Osteoblast (primary cell): Measurements from ENCODE around the gene C4orf54. TPM values are rescaled to one million over a fixed set of nuclear protein-coding genes. Genes with fewer than 3 reads are reported as not detected.

Experiments used
- DNase-seq: peaks from one replicate; pipeline ENCODE4 v3.0.0; 2011; ENCODE audit warnings: low spot score, mixed read lengths; ENCODE audit not compliant: insufficient read length; ENCODE audit errors: missing footprints
- H2AFZ ChIP-seq: 2 replicates; pipeline ENCODE4 v1.6.0; 2011; ENCODE audit warnings: mild to moderate bottlenecking, low read length
- H3K27ac ChIP-seq: 2 replicates; pipeline ENCODE4 v1.5.1; 2011; ENCODE audit warnings: mild to moderate bottlenecking, low read depth, low read length, moderate library complexity
- H3K27me3 ChIP-seq: 2 replicates; pipeline ENCODE4 v1.6.0; 2012; ENCODE audit warnings: mild to moderate bottlenecking, control low read depth, inconsistent platforms, low read length, moderate library complexity; ENCODE audit not compliant: insufficient read depth
- H3K36me3 ChIP-seq: 2 replicates; pipeline ENCODE4 v1.5.1; 2011; ENCODE audit warnings: mild to moderate bottlenecking, low read length, control low read depth, moderate library complexity; ENCODE audit not compliant: insufficient read depth
- H3K4me1 ChIP-seq: 2 replicates; pipeline ENCODE4 v1.5.1; 2011; ENCODE audit warnings: mild to moderate bottlenecking, low read length, control low read depth, moderate library complexity; ENCODE audit not compliant: insufficient read depth
- H3K4me2 ChIP-seq: 2 replicates; pipeline ENCODE4 v1.6.0; 2011; ENCODE audit warnings: mild to moderate bottlenecking, low read length; ENCODE audit not compliant: insufficient read depth
- H3K4me3 ChIP-seq: fragments of 200-600 bp; sonication (generic); 3 replicates; pipeline ENCODE4 v1.5.1; 2012; ENCODE audit warnings: mild to moderate bottlenecking, low read length, inconsistent platforms; ENCODE audit not compliant: insufficient read depth
- H3K79me2 ChIP-seq: 2 replicates; pipeline ENCODE4 v1.6.0; 2012; ENCODE audit warnings: mild to moderate bottlenecking, low read length, control low read depth, inconsistent platforms; ENCODE audit not compliant: insufficient read depth
- H3K9me3 ChIP-seq: 2 replicates; pipeline ENCODE4 v1.5.1; 2011; ENCODE audit warnings: low read depth, low read length, control low read depth
- H4K20me1 ChIP-seq: 2 replicates; pipeline ENCODE4 v1.6.0; 2012; ENCODE audit warnings: mild to moderate bottlenecking, low read length, control low read depth; ENCODE audit not compliant: insufficient read depth
- total RNA-seq: library from RNA; depleted of rRNA; stranded (reverse); fragments of >200 nt; gene quantifications from 2 replicates; pipeline ENCODE4 v1.2.3, GENCODE V29; 2012
- TF ChIP-seq, protein P1 (sequence below): IDR thresholded peaks from 2 replicates; pipeline ENCODE4 v1.5.1; 2011; ENCODE audit warnings: mild to moderate bottlenecking, low read depth, low read length, moderate library complexity; ENCODE audit errors: extremely low read depth

C4orf54 gene
- total RNA-seq, 1 donor, result under 0.01 TPM

GRCh38 chr4:99642725-99643489, 14.7 kb downstream of the C4orf54 start:
- Histone ChIP-seq H3K36me3 (no peaks in the 10 kb centered on the region), H2AFZ (no peak overlapping the region), H3K27me3 (no peaks in the 10 kb centered on the region), H4K20me1 (no peaks in the 10 kb centered on the region), H3K79me2 (no peaks in the 10 kb centered on the region), H3K9me3 (no peaks in the 10 kb centered on the region), H3K4me1 (no peaks in the 10 kb centered on the region), H3K4me3 (no peak overlapping the region), H3K27ac (no peak overlapping the region), H3K4me2 (no peak overlapping the region)
- DNase-seq, result no peak
- TF ChIP-seq, protein P1, sequence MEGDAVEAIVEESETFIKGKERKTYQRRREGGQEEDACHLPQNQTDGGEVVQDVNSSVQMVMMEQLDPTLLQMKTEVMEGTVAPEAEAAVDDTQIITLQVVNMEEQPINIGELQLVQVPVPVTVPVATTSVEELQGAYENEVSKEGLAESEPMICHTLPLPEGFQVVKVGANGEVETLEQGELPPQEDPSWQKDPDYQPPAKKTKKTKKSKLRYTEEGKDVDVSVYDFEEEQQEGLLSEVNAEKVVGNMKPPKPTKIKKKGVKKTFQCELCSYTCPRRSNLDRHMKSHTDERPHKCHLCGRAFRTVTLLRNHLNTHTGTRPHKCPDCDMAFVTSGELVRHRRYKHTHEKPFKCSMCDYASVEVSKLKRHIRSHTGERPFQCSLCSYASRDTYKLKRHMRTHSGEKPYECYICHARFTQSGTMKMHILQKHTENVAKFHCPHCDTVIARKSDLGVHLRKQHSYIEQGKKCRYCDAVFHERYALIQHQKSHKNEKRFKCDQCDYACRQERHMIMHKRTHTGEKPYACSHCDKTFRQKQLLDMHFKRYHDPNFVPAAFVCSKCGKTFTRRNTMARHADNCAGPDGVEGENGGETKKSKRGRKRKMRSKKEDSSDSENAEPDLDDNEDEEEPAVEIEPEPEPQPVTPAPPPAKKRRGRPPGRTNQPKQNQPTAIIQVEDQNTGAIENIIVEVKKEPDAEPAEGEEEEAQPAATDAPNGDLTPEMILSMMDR, result no peak

GRCh38 chr4:99640676-99641075, 17.0 kb downstream of the C4orf54 start:
- no peak overlapping the region for H3K27ac ChIP-seq
- H3K4me2 ChIP-seq, result no peak overlapping the region
- H2AFZ ChIP-seq, result no peak overlapping the region
- no peaks in the 10 kb centered on the region for H3K4me1 ChIP-seq
- H4K20me1 ChIP-seq, result no peaks in the 10 kb centered on the region
- H3K4me3 ChIP-seq, result no peak overlapping the region
- no peaks in the 10 kb centered on the region for H3K36me3 ChIP-seq
- H3K79me2 ChIP-seq, result no peaks in the 10 kb centered on the region
- no peak for DNase-seq
- TF ChIP-seq, protein P1, result no peak
- no peaks in the 10 kb centered on the region for H3K27me3 ChIP-seq
- H3K9me3 ChIP-seq, result no peaks in the 10 kb centered on the region

DNA sequence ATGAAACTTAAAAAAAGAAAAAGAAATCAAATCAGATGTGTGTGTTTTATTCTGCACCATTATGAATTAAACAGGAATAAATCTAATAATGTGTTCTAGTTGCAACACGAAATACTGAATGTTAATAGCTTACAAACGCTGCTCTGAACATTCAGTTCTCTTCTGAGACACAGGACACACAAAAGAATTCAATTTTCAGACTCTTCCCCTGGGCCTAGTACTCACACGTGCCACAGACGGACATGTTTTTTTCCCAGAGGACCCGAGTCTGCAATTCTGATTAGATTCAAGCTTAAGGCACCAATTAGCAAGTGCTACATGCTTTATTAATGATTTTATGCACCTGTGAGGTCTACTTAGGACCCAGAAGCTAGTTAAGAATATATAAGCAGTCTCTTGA, 20.5 kb downstream of the C4orf54 start:
- Histone ChIP-seq H3K4me3 (no peak overlapping the region), H3K9me3 (no peaks in the 10 kb centered on the region), H4K20me1 (no peaks in the 10 kb centered on the region), H3K36me3 (no peaks in the 10 kb centered on the region), H3K4me2 (no peak overlapping the region), H2AFZ (no peak overlapping the region), H3K79me2 (no peaks in the 10 kb centered on the region), H3K4me1 (no peaks in the 10 kb centered on the region), H3K27me3 (no peaks in the 10 kb centered on the region), H3K27ac (no peak overlapping the region)
- TF ChIP-seq, protein P1, result no peak
- DNase-seq, result no peak

- Histone ChIP-seq H3K4me1 (no peaks in the 10 kb centered on the region), H3K27ac (no peak overlapping the region), H3K79me2 (no peaks in the 10 kb centered on the region), H3K9me3 (no peaks in the 10 kb centered on the region), H3K4me2 (no peak overlapping the region), H3K27me3 (no peaks in the 10 kb centered on the region), H2AFZ (no peak overlapping the region), H3K36me3 (no peaks in the 10 kb centered on the region), H4K20me1 (no peaks in the 10 kb centered on the region), H3K4me3 (no peak overlapping the region)
- TF ChIP-seq, protein P1, result no peak
- DNase-seq, result no peak
Observed at GRCh38 chr4:99636422-99636821, 21.2 kb downstream of the C4orf54 start.
